ENCODE measurements around the gene LINC01488. TPM values are rescaled to one million over a fixed set of nuclear protein-coding genes. Genes with fewer than 3 reads are reported as not detected.

LINC01488 gene
- total and polyA plus RNA-seq, 9 of the 15 experiments (the other 6 are each of a cell fraction or from before 2014, with no cell fraction given) = not detected

- TF ChIP-seq ZNF263 (CRISPR knock-in tag; IDR thresholded peaks at IDR 0.05; ENCODE audit: borderline replicate concordance) (no peak), THAP7 (CRISPR knock-in tag; IDR thresholded peaks at IDR 0.05) (no peak), POU5F1 (IDR thresholded peaks at IDR 0.05; ENCODE audit: borderline replicate concordance, low read depth, low read length, partially characterized antibody) (no peak), ZNF165 (CRISPR knock-in tag; IDR thresholded peaks at IDR 0.05; ENCODE audit: borderline replicate concordance) (no peak), ZNF655 (CRISPR knock-in tag; IDR thresholded peaks at IDR 0.05) (no peak), EP400 (IDR thresholded peaks at IDR 0.05) (peak; percentile 26; the same call in 1 of the 2 replicates), ZNF384 (IDR thresholded peaks at IDR 0.05; ENCODE audit: low read depth, low read length) (no peak), SIX5 (IDR thresholded peaks at IDR 0.05; ENCODE audit: borderline replicate concordance in 1 of 2, insufficient read depth in 1 of 2, low read depth in 1 of 2, low read length in 2 of 2) (no peak), TRIM28 (IDR thresholded peaks at IDR 0.05) (no peak), ESRRB (CRISPR knock-in tag; IDR thresholded peaks at IDR 0.05; ENCODE audit: borderline replicate concordance) (no peak), CGGBP1 (CRISPR knock-in tag; IDR thresholded peaks at IDR 0.05) (no peak), ARID2 (IDR thresholded peaks at IDR 0.05) (no peak), ZHX1 (conservative IDR thresholded peaks at IDR 0.05; ENCODE audit: low read length) (no peak), RB1 (IDR thresholded peaks at IDR 0.05; ENCODE audit: low read depth) (peak; percentile 42), NCOA4 (IDR thresholded peaks at IDR 0.05; ENCODE audit: partially characterized antibody) (no peak), RBM15 (IDR thresholded peaks at IDR 0.05; ENCODE audit: insufficient read depth, low read length) (no peak), HLTF (IDR thresholded peaks at IDR 0.05) (no peak), ERF (CRISPR knock-in tag; IDR thresholded peaks at IDR 0.05) (0 out of 2 replicates have a peak, but pooled peaks have one; percentile 5), KDM4B (IDR thresholded peaks at IDR 0.05; ENCODE audit: borderline replicate concordance in 2 of 2, low read depth in 1 of 2) (no peak), ZSCAN32 (CRISPR knock-in tag; IDR thresholded peaks at IDR 0.05) (no peak), NFXL1 (CRISPR knock-in tag; IDR thresholded peaks at IDR 0.05) (no peak), ZBTB12 (CRISPR knock-in tag; IDR thresholded peaks at IDR 0.05) (no peak), MEF2A (IDR thresholded peaks at IDR 0.05; ENCODE audit: control insufficient read depth, low read depth, low read length) (peak; percentile 39; the same call in 1 of the 2 replicates)
Measured at GRCh38 chr11:69449320-69450063, 32.0 kb upstream of the LINC01488 start (continued).

All from K562 (cell line).